Ectodermal cell (in vitro differentiated cells): ENCODE results near the gene SRGAP3.

Experiments used
- H3K27ac ChIP-seq: 2 replicates; pipeline ENCODE4 v1.7.0; 2013; ENCODE audit warnings: mild to moderate bottlenecking, low read depth, low read length; ENCODE audit not compliant: insufficient read depth, poor library complexity, severe bottlenecking
- H3K27me3 ChIP-seq: 2 replicates; pipeline ENCODE4 v1.7.0; 2013; ENCODE audit warnings: mild to moderate bottlenecking, low read length; ENCODE audit not compliant: insufficient read depth, control insufficient read depth, poor library complexity, severe bottlenecking
- H3K36me3 ChIP-seq: one replicate; pipeline ENCODE4 v1.7.0; 2013; ENCODE audit warnings: low read length; ENCODE audit not compliant: control insufficient read depth, insufficient read depth
- H3K4me1 ChIP-seq: one replicate; pipeline ENCODE4 v1.7.0; 2013; ENCODE audit warnings: low read length; ENCODE audit not compliant: control insufficient read depth, insufficient read depth
- H3K4me3 ChIP-seq: 2 replicates; pipeline ENCODE4 v1.7.0; 2013; ENCODE audit warnings: low read depth, low read length, control low read depth; ENCODE audit not compliant: insufficient read depth
- H3K9me3 ChIP-seq: 2 replicates; pipeline ENCODE4 v1.7.0; 2013; ENCODE audit warnings: mild to moderate bottlenecking, low read length, moderate library complexity; ENCODE audit not compliant: control insufficient read depth
- WGBS, 2 experiments: methylation state at CpG; one replicate each; pipeline ENCODE4 v1.1.7; 2013; ENCODE audit warnings: missing lambda C conversion rate in 2 of 2; 5-methylcytosine and 5-hydroxymethylcytosine counted together

The SRGAP3 gene

GRCh38 chr3:8981700-8982099, 267.7 kb downstream of the SRGAP3 start:
- Histone ChIP-seq H3K27me3 (no peaks in the 10 kb centered on the region), H3K36me3 (no peaks in the 10 kb centered on the region), H3K4me1 (no peaks in the 10 kb centered on the region), H3K9me3 (no peaks in the 10 kb centered on the region), H3K27ac (no peak overlapping the region), H3K4me3 (no peak overlapping the region)
- WGBS, 2 experiments: 96% methylated on average over 9 of the region's 9 CpGs

- H3K27me3 ChIP-seq: no peaks in the 10 kb centered on the region
- no peak overlapping the region for H3K27ac ChIP-seq
- H3K36me3 ChIP-seq: no peaks in the 10 kb centered on the region
- 91 to 92% methylated on average over 9 of the region's 9 CpGs for WGBS, 2 experiments
- H3K9me3 ChIP-seq: no peaks in the 10 kb centered on the region
- H3K4me3 ChIP-seq: no peak overlapping the region
- H3K4me1 ChIP-seq: no peaks in the 10 kb centered on the region
These were observed 268.1 kb downstream of the SRGAP3 start for GRCh38 chr3:8981296-8981695.

- no peaks in the 10 kb centered on the region for H3K27me3 ChIP-seq
- no peak overlapping the region for H3K4me3 ChIP-seq
- no peak overlapping the region for H3K27ac ChIP-seq
- H3K4me1 ChIP-seq: no peaks in the 10 kb centered on the region
- no peaks in the 10 kb centered on the region for H3K9me3 ChIP-seq
- 91 to 92% methylated on average over 6 of the region's 6 CpGs for WGBS, 2 experiments
- no peaks in the 10 kb centered on the region for H3K36me3 ChIP-seq
These were observed 268.6 kb downstream of the SRGAP3 start for GRCh38 chr3:8980756-8981257.

GRCh38 chr3:8979262-8979661, 270.2 kb downstream of the SRGAP3 start:
- H3K27me3 ChIP-seq: no peaks in the 10 kb centered on the region
- H3K9me3 ChIP-seq: no peaks in the 10 kb centered on the region
- WGBS, 2 experiments: 95% methylated on average over 1 of the region's 1 CpG; no CpG with 5 or more reads in 1 of the 2 experiments
- H3K4me1 ChIP-seq: no peaks in the 10 kb centered on the region
- no peaks in the 10 kb centered on the region for H3K36me3 ChIP-seq
- H3K4me3 ChIP-seq: no peak overlapping the region
- H3K27ac ChIP-seq: no peak overlapping the region

- Histone ChIP-seq H3K27me3 (no peaks in the 10 kb centered on the region), H3K36me3 (no peaks in the 10 kb centered on the region), H3K4me3 (no peak overlapping the region), H3K27ac (no peak overlapping the region), H3K4me1 (no peaks in the 10 kb centered on the region), H3K9me3 (no peaks in the 10 kb centered on the region)
- 90 to 93% methylated on average over 3 of the region's 3 CpGs for WGBS, 2 experiments
These were observed 270.9 kb downstream of the SRGAP3 start for GRCh38 chr3:8978551-8978950.

GRCh38 chr3:8976540-8977182, 272.8 kb downstream of the SRGAP3 start:
- WGBS, 2 experiments: 85 to 91% methylated on average over 6 of the region's 6 CpGs
- Histone ChIP-seq H3K36me3 (no peaks in the 10 kb centered on the region), H3K4me1 (no peaks in the 10 kb centered on the region), H3K4me3 (no peak overlapping the region), H3K27ac (no peak overlapping the region), H3K9me3 (no peaks in the 10 kb centered on the region), H3K27me3 (no peaks in the 10 kb centered on the region)

- WGBS, 2 experiments: 76 to 79% methylated on average over 9 of the region's 11 CpGs
- H3K27ac ChIP-seq: no peak overlapping the region
These were observed 274.1 kb downstream of the SRGAP3 start for GRCh38 chr3:8975081-8976020.

GRCh38 chr3:8974458-8974857, 275.0 kb downstream of the SRGAP3 start:
- WGBS, 2 experiments: 85 to 92% methylated on average over 2 of the region's 2 CpGs
- Histone ChIP-seq H3K9me3 (no peaks in the 10 kb centered on the region), H3K27ac (no peak overlapping the region), H3K27me3 (peaks cover 3% of the 10 kb centered on the region), H3K36me3 (no peaks in the 10 kb centered on the region), H3K4me3 (no peak overlapping the region), H3K4me1 (no peaks in the 10 kb centered on the region)

More at GRCh38 chr3:8975081-8976020, 274.1 kb downstream of the SRGAP3 start:
- Histone ChIP-seq H3K36me3 (no peaks in the 10 kb centered on the region), H3K27me3 (peaks cover 3% of the 10 kb centered on the region), H3K4me1 (no peaks in the 10 kb centered on the region), H3K9me3 (no peaks in the 10 kb centered on the region), H3K4me3 (no peak overlapping the region)

GRCh38 chr3:8972639-8973038, 276.8 kb downstream of the SRGAP3 start:
- H3K36me3 ChIP-seq: no peaks in the 10 kb centered on the region
- peaks cover 12% of the 10 kb centered on the region for H3K27me3 ChIP-seq
- H3K9me3 ChIP-seq: no peaks in the 10 kb centered on the region
- no peak overlapping the region for H3K27ac ChIP-seq
- H3K4me1 ChIP-seq: no peaks in the 10 kb centered on the region
- 95 to 96% methylated on average over 2 of the region's 2 CpGs for WGBS, 2 experiments
- H3K4me3 ChIP-seq: no peak overlapping the region

- Histone ChIP-seq H3K36me3 (no peaks in the 10 kb centered on the region), H3K4me1 (no peaks in the 10 kb centered on the region), H3K9me3 (no peaks in the 10 kb centered on the region), H3K4me3 (no peak overlapping the region), H3K27me3 (peaks cover 12% of the 10 kb centered on the region), H3K27ac (no peak overlapping the region)
- WGBS, 2 experiments: 7 to 10% methylated on average over 7 of the region's 7 CpGs
These were observed 278.4 kb downstream of the SRGAP3 start for GRCh38 chr3:8970971-8971589.
